NCI-H345 treated with DMSO at 0.1 percent for 48 hours (cell line): ENCODE results near the gene ACP4.
"Not testable (repeated sequence)": the region's sequence is repeated elsewhere in the genome, so short reads cannot be mapped to it uniquely, and the experiment has no call there.

Experiments used
- DNase-seq: peaks from one replicate; lab custom pipeline; 2025; ENCODE audit not compliant: unreplicated experiment; lab: John Stamatoyannopoulos, UW

The ACP4 gene

GRCh38 chr19:50790396-50790795 is at the start of gene ACP4:
ACP4 (plus strand) TSS chr19:50790415; CDS start chr19:50790415, 0 bp downstream.
- DNase-seq = no peak

- no peak for DNase-seq
Observed at GRCh38 chr19:50741179-50741933, 48.9 kb upstream of the ACP4 start.

GRCh38 chr19:50743537-50743936 is 46.7 kb upstream of the ACP4 start:
- DNase-seq = no peak

- no peak for DNase-seq
Observed at GRCh38 chr19:50745221-50745620, 45.0 kb upstream of the ACP4 start.

- DNase-seq = not testable (repeated sequence)
Observed at GRCh38 chr19:50747141-50747540, 43.1 kb upstream of the ACP4 start.

GRCh38 chr19:50749490-50749889 is 40.7 kb upstream of the ACP4 start:
- DNase-seq = no peak

GRCh38 chr19:50750010-50750409 is 40.2 kb upstream of the ACP4 start:
- no peak for DNase-seq

- DNase-seq = no peak
Observed at GRCh38 chr19:50753879-50754278, 36.3 kb upstream of the ACP4 start.

- DNase-seq = not testable (repeated sequence)
Observed at GRCh38 chr19:50756244-50756643, 34.0 kb upstream of the ACP4 start.

- DNase-seq = not testable (repeated sequence)
Observed at GRCh38 chr19:50757624-50758023, 32.6 kb upstream of the ACP4 start.

GRCh38 chr19:50759076-50759475 is 31.1 kb upstream of the ACP4 start:
- not testable (repeated sequence) for DNase-seq

- no peak for DNase-seq
Observed at GRCh38 chr19:50759886-50760285, 30.3 kb upstream of the ACP4 start.

- not testable (repeated sequence) for DNase-seq
Observed at GRCh38 chr19:50761501-50761900, 28.7 kb upstream of the ACP4 start.

- not testable (repeated sequence) for DNase-seq
Observed at GRCh38 chr19:50763521-50763920, 26.7 kb upstream of the ACP4 start.

- DNase-seq = no peak
Observed at GRCh38 chr19:50764409-50764808, 25.8 kb upstream of the ACP4 start.

GRCh38 chr19:50766746-50767145 is 23.5 kb upstream of the ACP4 start:
- DNase-seq = not testable (repeated sequence)

- DNase-seq = not testable (repeated sequence)
Observed at GRCh38 chr19:50767263-50767662, 23.0 kb upstream of the ACP4 start.

- no peak for DNase-seq
Observed at GRCh38 chr19:50768277-50768676, 21.9 kb upstream of the ACP4 start.

GRCh38 chr19:50770164-50770563 is 20.1 kb upstream of the ACP4 start, which contains the start of gene GPR32:
GPR32 (plus strand) TSS chr19:50770464; CDS start chr19:50770601, 137 bp downstream.
- not testable (repeated sequence) for DNase-seq

GRCh38 chr19:50770888-50771287 is 19.3 kb upstream of the ACP4 start:
- no peak for DNase-seq

- no peak for DNase-seq
Observed at GRCh38 chr19:50772476-50772875, 17.7 kb upstream of the ACP4 start.

- not testable (repeated sequence) for DNase-seq
Observed at GRCh38 chr19:50772912-50773311, 17.3 kb upstream of the ACP4 start.

- DNase-seq = not testable (repeated sequence)
Observed at GRCh38 chr19:50773454-50773853, 16.8 kb upstream of the ACP4 start.
